Effector memory CD8-positive, alpha-beta T cell (primary cell): Measurements from ENCODE around the gene NASP.

Experiments
- ATAC-seq: fragments of 150-1000 bp; cut with Tn5 transposase; replicated peaks from 2 replicates; pipeline ENCODE4 v1.10.0; 2021; ENCODE audit warnings: mild to moderate bottlenecking, moderate library complexity
- DNase-seq, 3 experiments: peaks; one replicate each; pipeline ENCODE4 v3.0.0; 2021
- H3K27ac Mint-ChIP-seq, 2 donors: one replicate each; pipeline ENCODE4 v1.8.0; 2022; ENCODE audit warnings: mild to moderate bottlenecking in 2 of 2, mixed read lengths in 2 of 2, moderate library complexity in 2 of 2
- H3K27me3 Mint-ChIP-seq, 2 donors: one replicate each; pipeline ENCODE4 v1.8.0; 2022; ENCODE audit warnings: mixed read lengths in 2 of 2
- H3K36me3 Mint-ChIP-seq: one replicate; pipeline ENCODE4 v1.8.0; 2022; ENCODE audit warnings: mild to moderate bottlenecking, moderate library complexity, mixed read lengths; ENCODE audit not compliant: insufficient read depth
- H3K4me1 Mint-ChIP-seq, 2 donors: one replicate each; pipeline ENCODE4 v1.8.0; 2022; ENCODE audit warnings: low read depth in 2 of 2, mixed read lengths in 2 of 2
- H3K4me3 Mint-ChIP-seq, 2 donors: one replicate each; pipeline ENCODE4 v1.8.0; 2022; ENCODE audit warnings: mild to moderate bottlenecking in 2 of 2, mixed read lengths in 2 of 2, moderate library complexity in 2 of 2
- H3K9me3 Mint-ChIP-seq, 2 donors: one replicate each; pipeline ENCODE4 v1.8.0; 2022; ENCODE audit warnings: mixed read lengths in 2 of 2

NASP gene

GRCh38 chr1:45554198-45554597 lies 29.6 kb upstream of the NASP start:
- peaks cover 20% of the 10 kb centered on the region for H3K36me3 Mint-ChIP-seq

GRCh38 chr1:45557422-45557944 lies 26.4 kb upstream of the NASP start:
- DNase-seq (no peak), ATAC-seq (no peak)
- no peak overlapping the region for H3K4me3 Mint-ChIP-seq
- peaks cover 23% of the 10 kb centered on the region for H3K36me3 Mint-ChIP-seq
- peak overlapping the region; percentile 41 to 55 for H3K27ac Mint-ChIP-seq
- no peaks in the 10 kb centered on the region for H3K27me3 Mint-ChIP-seq
- H3K9me3 Mint-ChIP-seq: no peaks in the 10 kb centered on the region
- H3K4me1 Mint-ChIP-seq: peaks cover under 1 to 2% of the 10 kb centered on the region in 2 donors

More at GRCh38 chr1:45554198-45554597, 29.6 kb upstream of the NASP start:
- Mint-ChIP-seq H3K27ac (no peak overlapping the region), H3K27me3 (no peaks in the 10 kb centered on the region), H3K4me1 (peaks cover 13 to 21% of the 10 kb centered on the region in 2 donors), H3K9me3 (no peaks in the 10 kb centered on the region), H3K4me3 (no peak overlapping the region)
- no peak for ATAC-seq
- no peak for DNase-seq

- ATAC-seq (no peak), DNase-seq (no peak)
- H3K9me3 Mint-ChIP-seq: no peaks in the 10 kb centered on the region
- no peaks in the 10 kb centered on the region for H3K27me3 Mint-ChIP-seq
- peaks cover 26% of the 10 kb centered on the region for H3K36me3 Mint-ChIP-seq
- H3K4me1 Mint-ChIP-seq: no peaks in the 10 kb centered on the region
- no peak overlapping the region for H3K27ac Mint-ChIP-seq
- no peak overlapping the region for H3K4me3 Mint-ChIP-seq
Measured at GRCh38 chr1:45563843-45564242, 20.0 kb upstream of the NASP start.

GRCh38 chr1:45566722-45567121 lies 17.1 kb upstream of the NASP start:
- no peaks in the 10 kb centered on the region for H3K9me3 Mint-ChIP-seq
- DNase-seq (no peak), ATAC-seq (no peak)
- H3K4me1 Mint-ChIP-seq: no peaks in the 10 kb centered on the region
- no peaks in the 10 kb centered on the region for H3K27me3 Mint-ChIP-seq
- H3K36me3 Mint-ChIP-seq: peaks cover 21% of the 10 kb centered on the region
- no peak overlapping the region for H3K4me3 Mint-ChIP-seq
- H3K27ac Mint-ChIP-seq: peak overlapping the region in 1 of 2 donors; percentile 82

- ATAC-seq (no peak), DNase-seq (no peak)
- Mint-ChIP-seq H3K36me3 (peaks cover 17% of the 10 kb centered on the region), H3K27ac (no peak overlapping the region), H3K4me1 (no peaks in the 10 kb centered on the region), H3K9me3 (no peaks in the 10 kb centered on the region), H3K4me3 (no peak overlapping the region), H3K27me3 (no peaks in the 10 kb centered on the region)
Measured at GRCh38 chr1:45567911-45568310, 15.9 kb upstream of the NASP start.

GRCh38 chr1:45568421-45568820 lies 15.4 kb upstream of the NASP start:
- Mint-ChIP-seq H3K27ac (no peak overlapping the region), H3K27me3 (no peaks in the 10 kb centered on the region), H3K36me3 (peaks cover 13% of the 10 kb centered on the region)

GRCh38 chr1:45569571-45569961 lies 14.3 kb upstream of the NASP start:
- H3K4me1 Mint-ChIP-seq: no peaks in the 10 kb centered on the region
- no peak for DNase-seq
- no peak for ATAC-seq
- H3K27me3 Mint-ChIP-seq: no peaks in the 10 kb centered on the region
- no peaks in the 10 kb centered on the region for H3K9me3 Mint-ChIP-seq
- H3K27ac Mint-ChIP-seq: peak overlapping the region in 1 of 2 donors; percentile 29
- H3K4me3 Mint-ChIP-seq: no peak overlapping the region
- peaks cover 10% of the 10 kb centered on the region for H3K36me3 Mint-ChIP-seq

More at GRCh38 chr1:45568421-45568820, 15.4 kb upstream of the NASP start:
- H3K9me3 Mint-ChIP-seq: no peaks in the 10 kb centered on the region
- H3K4me3 Mint-ChIP-seq: no peak overlapping the region
- DNase-seq (no peak), ATAC-seq (no peak)
- no peaks in the 10 kb centered on the region for H3K4me1 Mint-ChIP-seq

- H3K36me3 Mint-ChIP-seq: peaks cover 10% of the 10 kb centered on the region
- ATAC-seq (peak; percentile 99), DNase-seq (peak; percentile 66 to 71 (median 70))
- H3K27me3 Mint-ChIP-seq: no peaks in the 10 kb centered on the region
- H3K4me1 Mint-ChIP-seq: no peaks in the 10 kb centered on the region
- peak overlapping the region; percentile 29 to 64 for H3K27ac Mint-ChIP-seq
- no peaks in the 10 kb centered on the region for H3K9me3 Mint-ChIP-seq
- no peak overlapping the region for H3K4me3 Mint-ChIP-seq
Measured at GRCh38 chr1:45569962-45570581, 13.8 kb upstream of the NASP start.

GRCh38 chr1:45570631-45571030 lies 13.2 kb upstream of the NASP start:
- DNase-seq: no peak
- no peak for ATAC-seq
- Mint-ChIP-seq H3K4me3 (no peak overlapping the region), H3K4me1 (no peaks in the 10 kb centered on the region), H3K27me3 (no peaks in the 10 kb centered on the region), H3K36me3 (peaks cover 10% of the 10 kb centered on the region), H3K9me3 (no peaks in the 10 kb centered on the region), H3K27ac (peak overlapping the region in 1 of 2 donors; percentile 64)

GRCh38 chr1:45573231-45573804 lies 10.5 kb upstream of the NASP start:
- H3K9me3 Mint-ChIP-seq: no peaks in the 10 kb centered on the region
- H3K4me1 Mint-ChIP-seq: no peaks in the 10 kb centered on the region
- no peak for DNase-seq
- no peak for ATAC-seq
- no peak overlapping the region for H3K4me3 Mint-ChIP-seq
- H3K27ac Mint-ChIP-seq: peak overlapping the region in 1 of 2 donors; percentile 71
- peaks cover 5% of the 10 kb centered on the region for H3K36me3 Mint-ChIP-seq
- H3K27me3 Mint-ChIP-seq: no peaks in the 10 kb centered on the region

- Mint-ChIP-seq H3K27ac (no peak overlapping the region), H3K36me3 (peaks cover 5% of the 10 kb centered on the region), H3K27me3 (no peaks in the 10 kb centered on the region), H3K9me3 (no peaks in the 10 kb centered on the region), H3K4me1 (no peaks in the 10 kb centered on the region), H3K4me3 (no peak overlapping the region)
- no peak for ATAC-seq
- no peak for DNase-seq
Measured at GRCh38 chr1:45574105-45574626, 9.7 kb upstream of the NASP start.

- DNase-seq (peak; percentile 90 to 92 (median 92)), ATAC-seq (peak; percentile 70)
- Mint-ChIP-seq H3K27ac (peak overlapping the region; percentile 98), H3K36me3 (peaks cover 40% of the 10 kb centered on the region), H3K4me1 (peaks cover 27 to 36% of the 10 kb centered on the region in 2 donors), H3K27me3 (no peaks in the 10 kb centered on the region), H3K9me3 (no peaks in the 10 kb centered on the region), H3K4me3 (peak overlapping the region; percentile 100)
Measured at GRCh38 chr1:45583264-45583665, 576 bp upstream of the NASP start.

GRCh38 chr1:45584351-45585109 lies 689 bp downstream of the NASP start:
- ATAC-seq (peak; percentile 63), DNase-seq (peak; percentile 81 to 85 (median 82))
- no peaks in the 10 kb centered on the region for H3K27me3 Mint-ChIP-seq

More at GRCh38 chr1:45584351-45585109, 689 bp downstream of the NASP start:
- Mint-ChIP-seq H3K4me1 (peaks cover 27 to 36% of the 10 kb centered on the region in 2 donors), H3K9me3 (no peaks in the 10 kb centered on the region), H3K36me3 (peaks cover 48% of the 10 kb centered on the region), H3K27ac (peak overlapping the region; percentile 98), H3K4me3 (peak overlapping the region; percentile 100)
